C4-2B (cell line): ENCODE measurements around the gene CBX6.

Experiments used
- CTCF ChIP-seq: fragments of 450-650 bp; conservative IDR thresholded peaks from 2 replicates; pipeline ENCODE4 v1.5.1; 2017; ENCODE audit warnings: mild to moderate bottlenecking
- ZFX ChIP-seq: fragments of 450-650 bp; IDR thresholded peaks from 2 replicates; pipeline ENCODE4 v1.6.1; 2017

- TF ChIP-seq CTCF = no peak
- TF ChIP-seq ZFX = no peak
Observed at GRCh38 chr22:38919631-38920190, 47.7 kb upstream of the CBX6 start.
